ENCODE results near the gene IL12B. TPM values are rescaled to one million over a fixed set of nuclear protein-coding genes. Genes with fewer than 3 reads are reported as not detected.
"Not testable (repeated sequence)": the region's sequence is repeated elsewhere in the genome, so short reads cannot be mapped to it uniquely, and the experiment has no call there.

IL12B gene
- polyA plus RNA-seq, 1 donor (not counting 4 experiments of a cell fraction or from before 2014, with no cell fraction given): not detected

DNA sequence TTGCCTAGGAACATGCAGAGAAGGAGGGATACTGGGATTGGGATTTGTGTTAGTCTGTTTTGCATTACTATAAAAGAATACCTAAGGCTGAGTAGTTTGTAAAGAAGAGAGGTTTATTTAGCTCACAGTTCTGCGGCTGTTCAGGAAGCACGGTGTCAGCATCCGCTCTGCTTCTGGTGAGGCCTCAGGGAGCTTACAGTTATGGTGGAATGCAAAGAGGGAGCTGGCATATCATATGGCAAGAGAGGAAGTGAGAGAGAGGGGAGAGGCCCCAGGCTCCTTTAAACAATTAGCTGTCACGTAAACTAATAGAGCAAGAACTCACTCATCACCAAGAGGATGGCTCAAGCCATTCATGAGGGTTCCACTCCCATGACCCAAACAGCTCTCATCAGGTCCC is 27.0 kb downstream of the IL12B start:
- dilution Hi-C loops (cut with MboI; ENCODE audit: extremely low pct_ligation_motif_present, low sequenced_read_pairs): no loop called here
- no peak overlapping the region for H3K4me3 ChIP-seq (ENCODE audit: control insufficient read depth in 2 of 3, extremely low read depth in 1 of 3, insufficient read depth in 2 of 3, low read depth in 1 of 3, low read length in 3 of 3)
- no peaks in the 10 kb centered on the region for H4K20me1 ChIP-seq (ENCODE audit: control insufficient read depth, extremely low read depth, insufficient read depth, low read length)
- TF ChIP-seq, protein P1, sequence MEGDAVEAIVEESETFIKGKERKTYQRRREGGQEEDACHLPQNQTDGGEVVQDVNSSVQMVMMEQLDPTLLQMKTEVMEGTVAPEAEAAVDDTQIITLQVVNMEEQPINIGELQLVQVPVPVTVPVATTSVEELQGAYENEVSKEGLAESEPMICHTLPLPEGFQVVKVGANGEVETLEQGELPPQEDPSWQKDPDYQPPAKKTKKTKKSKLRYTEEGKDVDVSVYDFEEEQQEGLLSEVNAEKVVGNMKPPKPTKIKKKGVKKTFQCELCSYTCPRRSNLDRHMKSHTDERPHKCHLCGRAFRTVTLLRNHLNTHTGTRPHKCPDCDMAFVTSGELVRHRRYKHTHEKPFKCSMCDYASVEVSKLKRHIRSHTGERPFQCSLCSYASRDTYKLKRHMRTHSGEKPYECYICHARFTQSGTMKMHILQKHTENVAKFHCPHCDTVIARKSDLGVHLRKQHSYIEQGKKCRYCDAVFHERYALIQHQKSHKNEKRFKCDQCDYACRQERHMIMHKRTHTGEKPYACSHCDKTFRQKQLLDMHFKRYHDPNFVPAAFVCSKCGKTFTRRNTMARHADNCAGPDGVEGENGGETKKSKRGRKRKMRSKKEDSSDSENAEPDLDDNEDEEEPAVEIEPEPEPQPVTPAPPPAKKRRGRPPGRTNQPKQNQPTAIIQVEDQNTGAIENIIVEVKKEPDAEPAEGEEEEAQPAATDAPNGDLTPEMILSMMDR (optimal IDR thresholded peaks at IDR 0.05 in 1 of 3, IDR thresholded peaks at IDR 0.05 in 1 of 3, conservative IDR thresholded peaks at IDR 0.05 in 1 of 3; ENCODE audit: extremely low read depth in 1 of 3, insufficient read depth in 2 of 3, low read length in 3 of 3): no peak
- no peak for TF ChIP-seq EZH2 (IDR thresholded peaks at IDR 0.05; ENCODE audit: low read length)
- no peak overlapping the region for H3K4me2 ChIP-seq (ENCODE audit: control insufficient read depth, extremely low read depth, insufficient read depth, low read depth, low read length)
- no peaks in the 10 kb centered on the region for H3K36me3 ChIP-seq (ENCODE audit: control insufficient read depth in 2 of 2, extremely low read depth in 1 of 2, insufficient read depth in 2 of 2, low read length in 2 of 2)
- H3K27me3 ChIP-seq (ENCODE audit: control insufficient read depth, extremely low read depth, insufficient read depth, low read length): no peaks in the 10 kb centered on the region
- FAIRE-seq: no peak
- no peaks in the 10 kb centered on the region for H3K9me1 ChIP-seq (ENCODE audit: control insufficient read depth, extremely low read depth, insufficient read depth, low read length)
- H3K4me1 ChIP-seq (ENCODE audit: control insufficient read depth, extremely low read depth, insufficient read depth, low read length): peaks cover 10% of the 10 kb centered on the region
- no peaks in the 10 kb centered on the region for H3K9me3 ChIP-seq (ENCODE audit: control insufficient read depth, low read depth, low read length)
- H3K79me2 ChIP-seq (ENCODE audit: control insufficient read depth, insufficient read depth, low read length): no peaks in the 10 kb centered on the region
- H3K27ac ChIP-seq (ENCODE audit: control insufficient read depth, insufficient read depth, low read length): no peak overlapping the region
- DNase-seq (ENCODE audit: low read depth, low spot score): no peak
- no peak overlapping the region for H3K9ac ChIP-seq (ENCODE audit: control insufficient read depth, extremely low read depth, insufficient read depth, low read length)
- H2AFZ ChIP-seq (ENCODE audit: control insufficient read depth, low read length): no peak overlapping the region

DNA sequence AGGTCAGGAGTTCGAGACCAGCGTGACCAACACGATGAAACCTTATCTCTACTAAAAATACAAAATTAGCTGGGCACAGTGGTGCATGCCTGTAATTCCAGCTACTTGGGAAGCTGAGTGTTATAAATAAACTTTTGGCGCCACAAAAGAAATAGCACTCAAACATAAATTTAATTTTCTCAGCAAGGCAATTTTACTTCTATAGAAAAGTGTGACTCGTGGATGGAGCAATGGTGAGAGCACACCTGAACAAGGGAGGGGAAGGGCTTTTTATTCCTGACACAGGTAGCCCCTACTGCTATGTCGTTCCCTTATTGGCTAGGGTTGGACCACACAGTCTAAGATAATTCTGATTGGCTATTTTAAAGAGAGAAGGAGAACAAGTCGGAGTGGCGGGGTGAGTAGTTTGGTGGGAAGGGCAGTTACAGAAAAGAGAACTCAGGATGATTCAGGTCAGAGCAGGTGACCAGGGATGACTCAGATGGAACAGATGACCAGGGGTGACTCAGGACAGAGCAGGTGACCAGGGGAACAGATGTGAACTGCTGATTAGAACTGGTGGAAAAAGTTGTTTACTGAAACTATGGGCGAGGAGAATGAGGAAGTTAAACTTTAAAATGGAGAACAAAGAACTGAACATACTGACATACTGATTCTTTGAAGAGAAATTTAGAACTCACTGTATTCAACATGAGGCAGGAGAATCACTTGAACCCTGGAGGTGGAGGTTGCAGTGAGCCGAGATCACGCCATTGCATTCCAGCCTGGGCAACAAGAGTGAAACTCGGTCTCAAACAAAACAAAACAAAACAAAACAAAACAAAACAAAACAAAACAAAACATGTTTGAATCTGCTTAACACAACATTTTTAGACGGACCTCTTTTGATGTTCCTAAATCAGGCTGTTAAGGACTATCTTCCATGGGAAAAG is 28.1 kb downstream of the IL12B start:
- FAIRE-seq; H3K4me2 ChIP-seq (ENCODE audit: control insufficient read depth, extremely low read depth, insufficient read depth, low read depth, low read length); H3K27ac ChIP-seq (ENCODE audit: control insufficient read depth, insufficient read depth, low read length); H2AFZ ChIP-seq (ENCODE audit: control insufficient read depth, low read length); H3K9me1 ChIP-seq (ENCODE audit: control insufficient read depth, extremely low read depth, insufficient read depth, low read length); H3K9ac ChIP-seq (ENCODE audit: control insufficient read depth, extremely low read depth, insufficient read depth, low read length); H3K9me3 ChIP-seq (ENCODE audit: control insufficient read depth, low read depth, low read length); H3K79me2 ChIP-seq (ENCODE audit: control insufficient read depth, insufficient read depth, low read length); H3K36me3 ChIP-seq (ENCODE audit: control insufficient read depth in 2 of 2, extremely low read depth in 1 of 2, insufficient read depth in 2 of 2, low read length in 2 of 2); H3K4me3 ChIP-seq (ENCODE audit: control insufficient read depth in 2 of 3, extremely low read depth in 1 of 3, insufficient read depth in 2 of 3, low read depth in 1 of 3, low read length in 3 of 3); H3K27me3 ChIP-seq (ENCODE audit: control insufficient read depth, extremely low read depth, insufficient read depth, low read length); dilution Hi-C loops (cut with MboI; ENCODE audit: extremely low pct_ligation_motif_present, low sequenced_read_pairs); H4K20me1 ChIP-seq (ENCODE audit: control insufficient read depth, extremely low read depth, insufficient read depth, low read length); DNase-seq (ENCODE audit: low read depth, low spot score): not testable (repeated sequence)
- H3K4me1 ChIP-seq (ENCODE audit: control insufficient read depth, extremely low read depth, insufficient read depth, low read length): peaks cover 10% of the 10 kb centered on the region
